GM21737 (cell line): Measurements from ENCODE around the gene LIM2.
"Not testable (repeated sequence)": the region's sequence is repeated elsewhere in the genome, so short reads cannot be mapped to it uniquely, and the experiment has no call there.

Experiments
- ATAC-seq: cut with Tn5 transposase; IDR thresholded peaks from one replicate; pipeline ENCODE4 v1.9.1; 2021; ENCODE audit warnings: mild to moderate bottlenecking, moderate library complexity; ENCODE audit not compliant: unreplicated experiment

LIM2 gene

GRCh38 chr19:51397453-51397852, 9.7 kb upstream of the LIM2 start:
- ATAC-seq = not testable (repeated sequence)

DNA sequence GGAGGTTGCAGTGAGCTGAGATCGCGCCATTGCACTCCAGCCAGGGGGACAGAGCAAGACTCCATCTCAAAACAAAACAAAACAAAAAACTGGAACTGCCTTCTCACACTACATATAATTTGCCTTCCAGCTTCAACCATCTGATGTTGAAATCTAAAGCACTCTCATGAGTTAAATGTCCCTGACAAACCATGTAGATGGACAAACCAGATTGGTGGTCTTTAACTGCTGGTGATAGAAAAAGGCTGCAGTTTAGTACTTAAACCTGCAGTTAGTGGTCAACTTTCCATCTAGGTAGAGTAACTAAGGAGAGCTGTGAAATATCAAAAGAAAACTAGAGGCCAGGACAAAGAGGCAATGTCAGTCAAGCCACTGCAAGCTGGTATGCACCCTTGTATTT, 8.4 kb upstream of the LIM2 start:
- ATAC-seq = no peak

DNA sequence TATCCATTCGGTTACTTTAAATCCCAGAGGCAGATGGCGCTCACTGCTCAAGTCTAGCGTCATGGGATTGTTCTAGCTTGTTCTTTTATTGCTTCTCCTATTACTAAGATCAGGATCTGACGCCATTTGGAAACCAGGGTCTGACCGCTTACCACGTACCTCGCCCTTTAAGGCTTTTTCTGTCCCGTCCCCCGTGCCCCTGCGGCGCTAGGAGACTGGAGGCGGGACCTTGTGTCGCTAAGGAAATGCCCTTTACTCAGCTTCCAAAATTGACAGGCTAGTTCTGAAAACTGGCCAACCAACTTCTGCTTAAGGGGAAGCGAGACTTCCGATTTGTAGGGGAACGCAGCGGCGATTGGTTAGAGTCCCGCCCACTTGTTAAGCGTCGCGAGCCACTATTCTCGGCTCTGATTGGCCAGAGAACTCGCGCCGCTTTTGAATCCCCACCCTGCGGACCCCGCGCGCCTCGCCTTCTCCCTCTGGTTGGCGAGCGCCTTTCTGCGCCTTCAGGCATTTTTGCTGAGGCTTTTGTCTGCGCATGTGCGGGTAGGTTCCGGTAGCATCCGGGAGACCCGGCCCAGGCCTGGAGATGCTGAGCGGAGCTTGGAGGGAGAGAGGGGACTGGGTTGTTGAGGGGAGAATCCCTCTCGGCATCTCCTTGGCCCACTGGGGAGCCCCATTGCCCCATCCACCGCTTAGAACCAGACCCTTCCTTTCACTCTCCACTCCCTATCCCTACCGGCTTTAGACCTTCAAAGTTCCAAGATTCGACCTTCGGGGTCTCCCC, 6.5 kb upstream of the LIM2 start:
- peak; percentile 86 for ATAC-seq

GRCh38 chr19:51392701-51393100, 4.9 kb upstream of the LIM2 start:
- ATAC-seq = no peak

DNA sequence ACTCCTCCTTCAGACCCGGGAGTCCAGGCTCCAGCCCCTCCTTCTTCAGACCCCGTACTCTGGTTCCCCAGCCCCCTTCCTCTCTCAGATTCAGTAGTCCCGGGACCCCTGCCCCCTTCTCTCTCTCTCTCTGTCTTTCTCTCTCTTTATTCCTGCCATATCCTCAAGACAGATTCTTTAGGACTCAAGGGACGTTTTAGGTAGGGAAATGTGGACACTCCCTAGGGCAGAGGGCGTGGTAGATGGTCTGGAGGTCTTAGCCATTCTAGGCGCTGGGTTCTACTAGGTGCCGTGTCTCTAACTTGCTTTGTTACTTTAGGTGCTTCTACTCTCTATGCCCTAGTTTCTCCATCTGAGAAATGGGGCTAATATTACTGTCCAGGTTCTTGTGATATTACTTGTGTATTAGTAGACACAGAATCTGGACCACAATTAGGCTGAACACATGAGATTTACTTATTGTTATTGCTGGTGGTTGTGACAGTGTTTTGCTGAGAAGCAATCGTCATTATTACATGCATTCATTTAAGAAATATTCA, 3.4 kb upstream of the LIM2 start:
- ATAC-seq = no peak

DNA sequence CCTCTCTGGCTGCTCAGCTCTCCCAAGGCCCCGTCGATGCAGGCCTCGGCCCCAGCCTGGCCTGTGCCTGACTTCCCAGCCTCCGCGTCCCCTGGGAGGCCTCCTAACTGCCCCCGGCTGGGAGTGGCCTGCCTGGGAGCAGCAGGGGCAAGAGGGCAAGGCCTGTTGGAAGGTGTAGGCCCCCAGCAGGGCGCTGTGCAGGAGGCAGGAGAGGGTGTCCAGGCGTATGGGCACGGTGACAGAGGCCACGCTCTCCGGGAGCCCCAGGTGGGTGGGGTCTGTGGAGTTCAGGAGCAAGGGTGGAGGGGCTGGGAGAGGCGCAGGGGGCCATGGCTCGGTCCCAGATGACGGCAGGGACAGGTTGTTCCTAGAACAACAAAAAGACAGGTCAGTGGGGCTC, 1.4 kb upstream of the LIM2 start:
- no peak for ATAC-seq

- no peak for ATAC-seq
Observed at GRCh38 chr19:51386882-51387520, 773 bp downstream of the LIM2 start.

DNA sequence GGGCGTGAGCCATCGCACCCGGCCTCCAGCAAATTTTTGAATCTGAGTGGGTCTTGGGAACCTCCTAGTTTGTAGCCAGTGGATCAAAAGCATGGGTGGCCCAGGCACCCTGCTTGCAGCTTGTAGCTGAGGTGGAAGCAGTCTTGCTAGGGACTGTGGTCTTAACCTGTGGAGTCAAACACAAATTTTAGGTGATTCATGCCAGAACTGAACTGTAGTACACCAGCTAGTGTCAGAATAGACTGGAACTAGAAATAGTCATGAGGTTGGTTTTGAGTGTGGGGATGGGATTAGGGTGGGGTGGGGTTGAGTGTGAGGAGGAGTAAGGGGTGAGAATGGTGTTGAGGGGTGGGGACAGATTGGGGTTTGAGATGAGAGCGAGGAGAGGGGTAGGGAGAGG, 5.8 kb downstream of the LIM2 start:
- no peak for ATAC-seq

GRCh38 chr19:51380379-51380778, 7.4 kb downstream of the LIM2 start:
- no peak for ATAC-seq

- ATAC-seq = no peak
Observed at GRCh38 chr19:51377422-51377821, 10.4 kb downstream of the LIM2 start.

GRCh38 chr19:51375504-51376221, 12.1 kb downstream of the LIM2 start:
- no peak for ATAC-seq

GRCh38 chr19:51372649-51373504, 14.9 kb downstream of the LIM2 start, which contains the start of gene NKG7:
TSS of gene NKG7 (minus strand) at chr19:51372654. CDS start at chr19:51372535, 119 bp downstream.
- ATAC-seq = no peak

- no peak for ATAC-seq
Observed at GRCh38 chr19:51372021-51372648, 15.6 kb downstream of the LIM2 start.

DNA sequence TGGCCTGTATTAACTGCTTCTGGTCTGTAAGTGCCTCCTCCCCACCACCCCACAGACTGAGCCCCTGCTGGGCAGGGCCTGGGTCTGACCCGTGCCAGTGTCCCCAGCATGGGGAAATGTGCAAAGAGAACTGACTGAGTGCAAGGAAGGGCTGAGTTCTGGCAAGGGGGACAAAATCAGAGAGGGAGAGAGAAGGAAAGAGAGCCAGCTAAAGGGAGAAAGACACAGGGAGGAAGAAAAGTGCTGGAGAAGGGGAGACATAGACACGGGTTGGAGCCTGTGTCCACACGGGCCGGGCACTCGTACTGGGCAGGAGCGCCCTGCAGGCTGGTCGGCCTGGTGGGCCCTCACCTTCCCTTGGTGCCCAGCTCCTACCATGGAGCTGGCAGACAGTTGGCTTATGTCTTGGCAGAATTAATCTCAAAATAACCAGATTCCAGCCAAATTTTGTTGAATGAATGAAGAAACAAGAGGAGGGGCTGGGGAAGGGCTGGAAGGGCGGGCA, 16.5 kb downstream of the LIM2 start:
- no peak for ATAC-seq

DNA sequence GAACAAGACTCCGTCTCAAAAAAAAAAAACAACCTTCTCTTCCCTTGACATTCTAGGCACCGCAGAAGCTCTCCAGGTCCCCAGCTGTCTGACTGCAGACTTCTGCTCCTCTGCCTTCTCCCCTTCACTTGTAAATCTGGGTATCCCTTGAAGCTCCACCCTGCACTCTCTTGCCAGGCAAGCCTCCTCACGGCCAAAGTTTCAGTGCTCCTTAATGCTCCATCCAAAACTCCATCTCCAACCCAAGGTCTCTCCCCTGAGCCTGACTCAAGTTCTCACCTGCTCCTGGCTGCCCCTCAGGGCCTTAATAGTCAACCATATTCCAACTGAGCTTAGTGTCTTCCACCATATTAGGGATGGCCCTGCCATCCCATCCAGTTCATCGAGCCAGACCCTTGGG, 17.5 kb downstream of the LIM2 start:
- no peak for ATAC-seq

DNA sequence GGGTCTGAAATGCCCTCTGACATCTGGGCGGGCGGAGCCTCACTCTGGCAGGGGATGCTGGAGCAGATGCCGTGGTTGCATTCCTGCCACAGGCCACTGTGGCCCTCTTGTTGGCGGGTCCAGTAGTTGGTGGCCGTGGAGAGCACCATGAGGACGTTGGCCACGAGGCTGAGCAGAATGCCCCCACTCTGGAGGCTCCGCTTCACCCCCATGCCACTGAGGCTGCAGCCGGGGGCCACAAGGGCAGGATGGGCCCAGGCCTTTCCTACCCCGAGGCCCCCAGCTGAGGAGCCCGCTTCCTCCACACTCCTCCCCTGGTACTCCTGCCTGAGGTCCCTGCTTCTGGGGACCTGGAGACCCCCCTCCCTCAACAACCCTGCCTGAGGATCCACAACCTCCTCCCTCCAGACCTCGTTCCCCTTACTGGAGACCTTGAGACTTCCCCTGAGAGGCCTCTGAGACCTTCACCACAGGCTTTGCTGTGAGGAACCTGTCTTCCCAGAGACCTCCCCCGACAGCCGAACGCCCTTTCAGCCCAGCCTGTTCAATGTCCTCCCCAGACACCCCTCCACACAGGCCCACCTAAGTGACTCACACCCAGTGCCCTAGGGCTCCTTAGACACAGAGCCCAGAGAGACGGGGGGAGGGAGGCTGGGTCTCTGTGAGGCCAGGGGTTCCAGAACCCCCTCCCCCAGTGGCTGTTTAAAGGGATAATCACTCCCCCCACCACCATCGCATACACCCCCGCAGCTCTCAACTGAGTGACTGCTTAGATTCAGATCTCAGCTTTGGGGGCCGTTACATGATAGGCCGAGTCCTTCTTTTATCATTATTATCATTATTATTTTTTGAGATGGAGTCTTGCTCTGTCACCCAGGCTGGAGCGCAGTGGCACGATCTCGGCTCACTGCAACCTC, 19.1 kb downstream of the LIM2 start, which contains the start of gene CLDND2:
Gene CLDND2, minus strand, starts transcription at position 638 of the 917 bp plus-strand sequence. Its CDS starts 426 bp downstream, at position 212.
- no peak for ATAC-seq

DNA sequence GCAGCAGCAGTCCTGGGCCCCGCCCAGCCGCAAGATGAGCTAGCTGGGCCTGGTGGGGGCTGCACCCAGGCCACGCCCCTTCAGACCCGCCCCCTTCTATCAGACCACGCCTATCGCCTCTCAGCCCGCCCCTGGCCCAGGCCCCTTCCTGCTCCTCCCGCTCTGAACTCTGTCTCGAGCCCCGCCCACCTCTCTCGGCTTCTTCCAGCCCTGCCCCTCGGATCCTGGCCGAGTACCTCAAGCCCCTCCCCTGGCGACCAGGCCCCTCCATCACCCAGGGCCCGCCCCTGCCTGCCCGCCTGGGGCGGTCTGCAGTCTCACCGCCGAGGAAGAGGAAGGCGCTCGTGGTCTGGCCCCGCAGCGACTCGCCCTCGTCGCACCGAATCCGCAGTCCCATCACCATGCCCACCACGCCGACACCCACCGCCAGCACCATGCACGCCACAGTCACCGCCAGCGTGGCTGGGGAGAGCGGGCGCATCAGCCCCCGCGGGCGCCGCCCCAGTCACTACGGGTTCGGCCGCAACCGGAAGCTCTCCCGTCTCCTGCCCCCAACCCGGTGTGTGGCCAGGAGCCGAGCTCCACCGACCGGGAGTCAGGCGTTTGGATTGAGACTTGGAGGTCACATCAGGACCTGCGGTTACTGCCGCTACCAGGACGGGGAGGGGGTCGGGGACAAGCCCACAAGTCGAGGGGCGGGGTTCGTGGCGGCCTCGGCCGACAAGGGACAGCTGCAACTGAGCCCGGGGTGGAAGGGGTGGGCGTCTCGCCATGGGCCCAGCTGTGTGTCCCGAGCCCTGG, 20.0 kb downstream of the LIM2 start:
- ATAC-seq = peak; percentile 74

DNA sequence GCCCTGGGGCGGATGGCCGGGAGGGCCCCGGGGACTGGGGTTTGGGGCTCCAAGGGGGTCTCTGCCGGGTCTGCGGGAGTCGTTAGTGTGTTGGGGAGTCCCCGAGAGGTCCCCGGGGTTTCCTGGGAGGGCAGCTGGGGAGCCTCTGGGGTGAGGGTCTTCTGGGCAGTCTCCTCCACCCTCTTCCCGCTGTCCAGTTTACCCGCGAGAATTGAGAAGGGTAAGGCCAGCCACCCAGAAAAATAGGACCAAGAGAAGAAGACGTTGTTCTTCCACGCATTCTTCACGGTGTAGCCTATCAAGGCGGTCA, 20.6 kb downstream of the LIM2 start:
- no peak for ATAC-seq
